ENCODE data around the gene CCSAP.
"Not testable (repeated sequence)": the region's sequence is repeated elsewhere in the genome, so short reads cannot be mapped to it uniquely, and the experiment has no call there.

Gene CCSAP

DNA sequence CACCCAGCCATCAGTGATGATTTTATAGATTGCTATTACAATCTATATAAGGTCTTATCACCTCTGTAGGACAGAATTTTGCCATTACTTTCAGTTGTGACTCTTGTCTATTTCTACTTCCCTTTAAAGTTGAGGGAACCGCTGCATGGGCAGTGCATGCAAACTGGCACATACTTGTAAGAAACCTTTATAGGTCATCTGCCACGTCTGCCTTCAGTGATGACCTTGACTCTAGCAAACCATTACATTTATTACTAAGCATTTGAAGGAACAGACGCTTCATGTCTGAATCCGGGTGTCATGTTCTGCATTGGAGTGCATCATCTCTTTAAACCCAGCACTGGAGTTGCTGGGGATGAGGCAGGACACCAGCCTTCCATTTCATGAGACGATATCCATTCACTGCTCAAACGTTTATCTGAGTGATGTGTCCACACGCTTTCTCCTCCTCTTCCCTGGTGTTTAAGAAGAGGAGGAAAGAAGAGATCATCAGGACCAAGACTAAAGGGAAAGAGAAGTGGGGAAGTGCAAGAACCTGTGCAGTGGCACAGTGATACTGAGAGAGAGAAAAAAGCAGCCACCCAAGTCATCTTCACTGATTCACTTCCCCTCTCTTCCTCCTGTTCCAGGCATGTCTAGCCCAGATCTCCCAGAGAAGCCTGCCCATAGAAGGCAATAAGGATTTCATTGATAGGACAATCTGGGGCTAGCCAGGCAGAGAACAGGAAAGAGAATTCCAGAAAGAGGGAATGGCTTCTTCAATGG is 14.1 kb downstream of the CCSAP start:
- Histone ChIP-seq H3K27ac (no peak overlapping the region), H3K36me3 (no peaks in the 10 kb centered on the region; the same call in none of the 2 replicates), H3K9me3 (ENCODE audit: severe bottlenecking) (no peaks in the 10 kb centered on the region), H3K27me3 (ENCODE audit: insufficient read depth, low read depth, severe bottlenecking) (no peaks in the 10 kb centered on the region), H3K4me3 (ENCODE audit: low read depth, low read length) (no peak overlapping the region)
- no peak for TF ChIP-seq CTCF (IDR thresholded peaks at IDR 0.05; ENCODE audit: low read depth, low read length)
- no peak for DNase-seq

GRCh38 chr1:229327765-229328164 is 15.1 kb downstream of the CCSAP start:
- H3K27ac ChIP-seq; DNase-seq; H3K4me3 ChIP-seq (ENCODE audit: low read depth, low read length); H3K27me3 ChIP-seq (ENCODE audit: insufficient read depth, low read depth, severe bottlenecking); H3K36me3 ChIP-seq; H3K9me3 ChIP-seq (ENCODE audit: severe bottlenecking): not testable (repeated sequence)

- Histone ChIP-seq H3K27ac (no peak overlapping the region), H3K9me3 (ENCODE audit: severe bottlenecking) (no peaks in the 10 kb centered on the region), H3K4me3 (ENCODE audit: low read depth, low read length) (no peak overlapping the region), H3K36me3 (no peaks in the 10 kb centered on the region; the same call in none of the 2 replicates), H3K27me3 (ENCODE audit: insufficient read depth, low read depth, severe bottlenecking) (no peaks in the 10 kb centered on the region)
- TF ChIP-seq CTCF (IDR thresholded peaks at IDR 0.05; ENCODE audit: low read depth, low read length): no peak
- no peak for DNase-seq
These were observed 16.2 kb downstream of the CCSAP start for GRCh38 chr1:229326601-229327000.

GRCh38 chr1:229325853-229326487 is 16.9 kb downstream of the CCSAP start:
- Histone ChIP-seq H3K4me3 (ENCODE audit: low read depth, low read length) (no peak overlapping the region), H3K36me3 (no peaks in the 10 kb centered on the region; the same call in none of the 2 replicates), H3K27ac (no peak overlapping the region), H3K9me3 (ENCODE audit: severe bottlenecking) (no peaks in the 10 kb centered on the region), H3K27me3 (ENCODE audit: insufficient read depth, low read depth, severe bottlenecking) (no peaks in the 10 kb centered on the region)
- DNase-seq: no peak
- TF ChIP-seq CTCF (IDR thresholded peaks at IDR 0.05; ENCODE audit: low read depth, low read length): no peak

- Histone ChIP-seq H3K36me3 (no peaks in the 10 kb centered on the region; the same call in none of the 2 replicates), H3K27ac (no peak overlapping the region), H3K4me3 (ENCODE audit: low read depth, low read length) (no peak overlapping the region), H3K27me3 (ENCODE audit: insufficient read depth, low read depth, severe bottlenecking) (no peaks in the 10 kb centered on the region), H3K9me3 (ENCODE audit: severe bottlenecking) (no peaks in the 10 kb centered on the region)
- no peak for TF ChIP-seq CTCF (IDR thresholded peaks at IDR 0.05; ENCODE audit: low read depth, low read length)
- no peak for DNase-seq
These were observed 17.4 kb downstream of the CCSAP start for GRCh38 chr1:229325401-229325800.

GRCh38 chr1:229323885-229324553 is 18.8 kb downstream of the CCSAP start:
- H3K36me3 ChIP-seq: no peaks in the 10 kb centered on the region; the same call in none of the 2 replicates
- no peak overlapping the region for H3K27ac ChIP-seq
- no peak overlapping the region for H3K4me3 ChIP-seq (ENCODE audit: low read depth, low read length)
- H3K9me3 ChIP-seq (ENCODE audit: severe bottlenecking): no peaks in the 10 kb centered on the region
- H3K27me3 ChIP-seq (ENCODE audit: insufficient read depth, low read depth, severe bottlenecking): no peaks in the 10 kb centered on the region
- TF ChIP-seq CTCF (IDR thresholded peaks at IDR 0.05; ENCODE audit: low read depth, low read length): no peak
- no peak for DNase-seq

Data from WERI-Rb-1 (cell line).